ENCODE measurements around the gene ASPSCR1. TPM values are rescaled to one million over a fixed set of nuclear protein-coding genes. Genes with fewer than 3 reads are reported as not detected.

ASPSCR1 gene
- total and polyA plus RNA-seq, 2 of the 13 experiments (the other 11 are each of a cell fraction or from before 2014, with no cell fraction given), result 274 to 314 TPM

- TF ChIP-seq HMGXB3 (CRISPR knock-in tag; IDR thresholded peaks at IDR 0.05; ENCODE audit: borderline replicate concordance) (no peak), JUND (CRISPR knock-in tag; IDR thresholded peaks at IDR 0.05) (no peak), NFE2 (CRISPR knock-in tag; IDR thresholded peaks at IDR 0.05) (no peak), TEAD2 (CRISPR knock-in tag; IDR thresholded peaks at IDR 0.05) (no peak), REL (CRISPR knock-in tag; conservative IDR thresholded peaks at IDR 0.05) (no peak), KDM2A (CRISPR knock-in tag; IDR thresholded peaks at IDR 0.05; ENCODE audit: borderline replicate concordance, low read depth) (0 out of 2 replicates have a peak, but pooled peaks have one; percentile 62), ZNF674 (CRISPR knock-in tag; IDR thresholded peaks at IDR 0.05; ENCODE audit: low read depth) (peak; percentile 88), ZBTB25 (CRISPR knock-in tag; IDR thresholded peaks at IDR 0.05) (peak; percentile 97; the same call in 1 of the 2 replicates), NR1H2 (CRISPR knock-in tag; IDR thresholded peaks at IDR 0.05; ENCODE audit: borderline replicate concordance, low read depth) (no peak), ZNF367 (CRISPR knock-in tag; IDR thresholded peaks at IDR 0.05; ENCODE audit: borderline replicate concordance) (no peak; the same call in 1 of the 2 replicates), BRD4 (CRISPR knock-in tag; IDR thresholded peaks at IDR 0.05) (peak; percentile 89), SMYD3 (CRISPR knock-in tag; IDR thresholded peaks at IDR 0.05) (peak; percentile 95), PRDM4 (CRISPR knock-in tag; IDR thresholded peaks at IDR 0.05; ENCODE audit: borderline replicate concordance) (no peak), RELA (CRISPR knock-in tag; IDR thresholded peaks at IDR 0.05) (no peak), MTA3 (CRISPR knock-in tag; IDR thresholded peaks at IDR 0.05) (no peak), ZUFSP (CRISPR knock-in tag; IDR thresholded peaks at IDR 0.05; ENCODE audit: borderline replicate concordance) (no peak)
- TF ChIP-seq, protein P1, sequence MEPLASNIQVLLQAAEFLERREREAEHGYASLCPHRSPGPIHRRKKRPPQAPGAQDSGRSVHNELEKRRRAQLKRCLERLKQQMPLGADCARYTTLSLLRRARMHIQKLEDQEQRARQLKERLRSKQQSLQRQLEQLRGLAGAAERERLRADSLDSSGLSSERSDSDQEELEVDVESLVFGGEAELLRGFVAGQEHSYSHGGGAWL (CRISPR knock-in tag; IDR thresholded peaks at IDR 0.05), result peak; percentile 90; the same call in 1 of the 2 replicates
- TF ChIP-seq, protein P2, sequence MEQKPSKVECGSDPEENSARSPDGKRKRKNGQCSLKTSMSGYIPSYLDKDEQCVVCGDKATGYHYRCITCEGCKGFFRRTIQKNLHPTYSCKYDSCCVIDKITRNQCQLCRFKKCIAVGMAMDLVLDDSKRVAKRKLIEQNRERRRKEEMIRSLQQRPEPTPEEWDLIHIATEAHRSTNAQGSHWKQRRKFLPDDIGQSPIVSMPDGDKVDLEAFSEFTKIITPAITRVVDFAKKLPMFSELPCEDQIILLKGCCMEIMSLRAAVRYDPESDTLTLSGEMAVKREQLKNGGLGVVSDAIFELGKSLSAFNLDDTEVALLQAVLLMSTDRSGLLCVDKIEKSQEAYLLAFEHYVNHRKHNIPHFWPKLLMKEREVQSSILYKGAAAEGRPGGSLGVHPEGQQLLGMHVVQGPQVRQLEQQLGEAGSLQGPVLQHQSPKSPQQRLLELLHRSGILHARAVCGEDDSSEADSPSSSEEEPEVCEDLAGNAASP (CRISPR knock-in tag; IDR thresholded peaks at IDR 0.05; ENCODE audit: borderline replicate concordance), result no peak
Observed at GRCh38 chr17:81977211-81977808, at the start of gene ASPSCR1 (continued).
